OCI-LY7 (cell line): ENCODE data around the gene MEGF8. TPM values are rescaled to one million over a fixed set of nuclear protein-coding genes. Genes with fewer than 3 reads are reported as not detected.

Source experiments
- BruUV-seq: library from RNA; stranded (reverse); fragments of 400-500 nt; replicated peaks from 2 replicates; lab custom pipeline; 2021; lab: Mats Ljungman, UMichigan
- CTCF ChIA-PET: fragments of 300-600 bp; sonication (Branson Sonifier 250); formaldehyde crosslinking; loops from one replicate; lab custom pipeline; 2022; ENCODE audit warnings: antibody characterized with exemption; ENCODE audit not compliant: unreplicated experiment; lab: Charles Lee
- POLR2A ChIA-PET: fragments of 300-600 bp; sonication (Branson Sonifier 250); formaldehyde crosslinking; loops from one replicate; lab custom pipeline; 2022; ENCODE audit warnings: antibody characterized with exemption; lab: Charles Lee
- DNase-seq: peaks from one replicate; pipeline ENCODE4 v3.0.0-alpha.2; 2015; ENCODE audit warnings: low spot score
- H2AFZ ChIP-seq: fragments of 200-600 bp; sonication (generic), shearing (Covaris generic); 2 replicates; pipeline ENCODE4 v1.6.1; 2014; ENCODE audit warnings: mild to moderate bottlenecking, antibody characterized with exemption, low read length, moderate library complexity
- H3K27ac ChIP-seq: fragments of 200-600 bp; sonication (generic); 2 replicates; pipeline ENCODE4 v1.5.1; 2014; ENCODE audit warnings: mixed run types, low read depth, mild to moderate bottlenecking, moderate library complexity, low read length, inconsistent platforms; ENCODE audit not compliant: poor library complexity, severe bottlenecking
- H3K36me3 ChIP-seq: fragments of 200-600 bp; sonication (generic); 2 replicates; pipeline ENCODE4 v1.6.1; 2014; ENCODE audit warnings: mild to moderate bottlenecking, antibody characterized with exemption, low read length, moderate library complexity, mixed read lengths; ENCODE audit not compliant: insufficient read depth
- H3K4me1 ChIP-seq: fragments of 200-600 bp; sonication (generic); 2 replicates; pipeline ENCODE4 v1.5.1; 2014; ENCODE audit warnings: mild to moderate bottlenecking, low read length; ENCODE audit not compliant: insufficient read depth, poor library complexity, severe bottlenecking
- H3K4me2 ChIP-seq: fragments of 200-600 bp; sonication (generic); 2 replicates; pipeline ENCODE4 v1.6.1; 2014; ENCODE audit warnings: mild to moderate bottlenecking, low read length
- H3K4me3 ChIP-seq: fragments of 200-600 bp; sonication (generic); 2 replicates; pipeline ENCODE4 v1.5.1; 2014; ENCODE audit warnings: mild to moderate bottlenecking, low read depth, low read length; ENCODE audit not compliant: poor library complexity, severe bottlenecking
- H3K79me2 ChIP-seq: fragments of 200-600 bp; sonication (generic); 2 replicates; pipeline ENCODE4 v1.6.1; 2016; ENCODE audit warnings: low read depth, mild to moderate bottlenecking, low read length, moderate library complexity, mixed read lengths; ENCODE audit not compliant: insufficient read depth
- H3K9me2 ChIP-seq: fragments of 200-600 bp; sonication (generic); 2 replicates; pipeline ENCODE4 v1.6.1; 2016; ENCODE audit warnings: mild to moderate bottlenecking, low read length, mixed read lengths; ENCODE audit not compliant: insufficient read depth
- H3K9me3 ChIP-seq: fragments of 200-600 bp; sonication (generic); 2 replicates; pipeline ENCODE4 v1.6.1; 2014; ENCODE audit warnings: mild to moderate bottlenecking, mixed run types, low read length, mixed read lengths
- H4K20me1 ChIP-seq: fragments of 200-600 bp; sonication (generic); 2 replicates; pipeline ENCODE4 v1.6.1; 2014; ENCODE audit warnings: mild to moderate bottlenecking, antibody characterized with exemption, low read length, moderate library complexity, mixed read lengths; ENCODE audit not compliant: insufficient read depth
- EZH2phosphoT487 ChIP-seq: fragments of 200-600 bp; sonication (generic); IDR thresholded peaks from 2 replicates; pipeline ENCODE4 v1.6.1; 2018; ENCODE audit warnings: low read depth, borderline replicate concordance, mild to moderate bottlenecking, mixed run types, antibody characterized with exemption, low read length, moderate library complexity, mixed read lengths
- intact Hi-C: fragments of 100-400 bp; cut with micrococcal nuclease; formaldehyde crosslinking; loops from one replicate; pipeline ENCODE4 v1.10.0; 2022; ENCODE audit not compliant: unreplicated experiment
- total RNA-seq, 2 experiments: library from RNA; depleted of rRNA in 1 of 2; stranded (reverse); fragments of >200 nt in 1 of 2; shearing (Covaris generic) in 1 of 2; gene quantifications; 2 replicates each; pipeline ENCODE4 v1.2.3, GENCODE V29; 2014 to 2022
- TF ChIP-seq, protein P1 (sequence below): fragments of 200-600 bp; sonication (generic); conservative IDR thresholded peaks from 2 replicates; pipeline ENCODE4 v1.5.1; 2014; ENCODE audit warnings: mild to moderate bottlenecking, antibody characterized with exemption, low read length, moderate library complexity, mixed read lengths

Gene MEGF8
- total RNA-seq, 2 experiments from 2014 or later, result 10.5 to 14.7 TPM

DNA sequence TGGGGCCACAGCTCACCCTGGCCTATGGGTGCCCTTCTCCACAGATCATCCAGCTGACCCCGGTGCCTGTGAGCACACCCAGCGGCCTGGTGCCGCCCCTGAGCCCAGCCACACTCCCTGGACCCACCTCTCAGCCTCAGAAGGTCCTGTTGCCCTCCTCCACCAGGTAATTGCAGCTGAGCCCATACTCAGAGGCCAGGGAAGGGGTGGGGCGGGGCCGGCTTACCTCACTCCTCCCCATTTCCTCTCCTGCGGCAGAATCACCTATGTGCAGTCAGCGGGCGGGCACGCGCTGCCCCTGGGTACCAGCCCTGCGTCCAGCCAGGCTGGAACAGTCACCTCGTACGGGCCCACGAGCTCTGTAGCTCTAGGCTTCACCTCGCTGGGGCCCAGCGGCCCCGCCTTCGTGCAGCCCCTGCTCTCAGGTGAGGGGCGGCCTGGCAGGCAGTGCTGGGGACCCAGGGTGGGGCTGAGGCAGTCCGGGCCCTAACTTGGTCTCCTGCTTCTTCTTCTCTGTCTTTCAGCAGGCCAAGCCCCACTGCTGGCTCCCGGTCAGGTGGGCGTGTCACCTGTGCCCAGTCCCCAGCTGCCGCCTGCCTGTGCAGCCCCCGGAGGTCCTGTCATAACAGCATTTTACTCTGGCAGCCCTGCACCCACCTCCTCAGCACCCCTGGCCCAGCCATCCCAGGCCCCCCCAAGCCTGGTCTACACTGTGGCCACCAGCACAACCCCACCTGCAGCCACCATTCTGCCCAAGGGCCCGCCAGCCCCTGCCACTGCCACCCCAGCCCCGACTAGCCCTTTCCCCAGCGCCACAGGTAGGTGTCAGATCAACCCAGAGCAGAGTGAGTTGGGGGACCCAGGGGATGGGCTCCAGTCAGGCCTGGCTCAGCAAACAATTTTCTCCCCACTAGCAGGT lies 33.1 kb upstream of the MEGF8 start:
- H3K27ac ChIP-seq, result no peak overlapping the region
- TF ChIP-seq, protein P1, sequence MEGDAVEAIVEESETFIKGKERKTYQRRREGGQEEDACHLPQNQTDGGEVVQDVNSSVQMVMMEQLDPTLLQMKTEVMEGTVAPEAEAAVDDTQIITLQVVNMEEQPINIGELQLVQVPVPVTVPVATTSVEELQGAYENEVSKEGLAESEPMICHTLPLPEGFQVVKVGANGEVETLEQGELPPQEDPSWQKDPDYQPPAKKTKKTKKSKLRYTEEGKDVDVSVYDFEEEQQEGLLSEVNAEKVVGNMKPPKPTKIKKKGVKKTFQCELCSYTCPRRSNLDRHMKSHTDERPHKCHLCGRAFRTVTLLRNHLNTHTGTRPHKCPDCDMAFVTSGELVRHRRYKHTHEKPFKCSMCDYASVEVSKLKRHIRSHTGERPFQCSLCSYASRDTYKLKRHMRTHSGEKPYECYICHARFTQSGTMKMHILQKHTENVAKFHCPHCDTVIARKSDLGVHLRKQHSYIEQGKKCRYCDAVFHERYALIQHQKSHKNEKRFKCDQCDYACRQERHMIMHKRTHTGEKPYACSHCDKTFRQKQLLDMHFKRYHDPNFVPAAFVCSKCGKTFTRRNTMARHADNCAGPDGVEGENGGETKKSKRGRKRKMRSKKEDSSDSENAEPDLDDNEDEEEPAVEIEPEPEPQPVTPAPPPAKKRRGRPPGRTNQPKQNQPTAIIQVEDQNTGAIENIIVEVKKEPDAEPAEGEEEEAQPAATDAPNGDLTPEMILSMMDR, result no peak
- no peak for TF ChIP-seq EZH2phosphoT487
- ChIA-PET CTCF (no interaction called here), POLR2A (interaction anchor here (0.6 kb wide), 1 partner anchor 32 kb away, joined by 3 read pairs; no protein-coding TSS in a partner anchor)
- no TSS peak for BruUV-seq
- intact Hi-C loops, result no loop called here
- H3K4me2 ChIP-seq, result no peak overlapping the region
- no peaks in the 10 kb centered on the region for H3K9me3 ChIP-seq
- H2AFZ ChIP-seq, result no peak overlapping the region
- H3K4me1 ChIP-seq, result no peaks in the 10 kb centered on the region
- DNase-seq, result no peak
- no peaks in the 10 kb centered on the region for H4K20me1 ChIP-seq
- no peak overlapping the region for H3K4me3 ChIP-seq
- peaks cover 97% of the 10 kb centered on the region for H3K36me3 ChIP-seq
- no peaks in the 10 kb centered on the region for H3K79me2 ChIP-seq
- no peaks in the 10 kb centered on the region for H3K9me2 ChIP-seq

DNA sequence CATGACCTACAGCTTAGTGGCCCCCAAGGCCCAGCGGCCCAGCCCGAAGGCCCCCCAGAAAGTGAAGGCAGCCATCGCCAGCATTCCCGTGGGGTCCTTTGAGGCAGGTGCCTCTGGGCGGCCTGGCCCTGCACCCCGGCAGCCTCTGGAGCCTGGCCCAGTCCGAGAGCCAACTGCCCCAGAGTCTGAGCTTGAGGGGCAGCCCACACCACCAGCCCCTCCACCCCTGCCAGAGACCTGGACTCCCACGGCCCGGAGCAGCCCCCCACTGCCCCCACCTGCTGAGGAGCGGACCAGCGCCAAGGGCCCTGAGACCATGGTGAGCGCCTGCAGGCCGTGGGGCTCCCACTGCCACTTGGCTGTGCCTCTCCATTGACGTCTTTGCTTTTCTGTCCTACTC lies 32.5 kb upstream of the MEGF8 start:
- no peaks in the 10 kb centered on the region for H4K20me1 ChIP-seq
- no peak overlapping the region for H2AFZ ChIP-seq
- TF ChIP-seq, protein P1, result no peak
- TF ChIP-seq EZH2phosphoT487, result no peak
- ChIA-PET POLR2A (no interaction called here), CTCF (no interaction called here)
- intact Hi-C loops, result no loop called here
- BruUV-seq, result no TSS peak
- H3K4me1 ChIP-seq, result no peaks in the 10 kb centered on the region
- H3K27ac ChIP-seq, result no peak overlapping the region
- H3K4me3 ChIP-seq, result no peak overlapping the region
- H3K9me3 ChIP-seq, result no peaks in the 10 kb centered on the region
- H3K9me2 ChIP-seq, result no peaks in the 10 kb centered on the region
- no peak for DNase-seq
- no peaks in the 10 kb centered on the region for H3K79me2 ChIP-seq
- H3K36me3 ChIP-seq, result peaks cover 90% of the 10 kb centered on the region
- H3K4me2 ChIP-seq, result no peak overlapping the region

DNA sequence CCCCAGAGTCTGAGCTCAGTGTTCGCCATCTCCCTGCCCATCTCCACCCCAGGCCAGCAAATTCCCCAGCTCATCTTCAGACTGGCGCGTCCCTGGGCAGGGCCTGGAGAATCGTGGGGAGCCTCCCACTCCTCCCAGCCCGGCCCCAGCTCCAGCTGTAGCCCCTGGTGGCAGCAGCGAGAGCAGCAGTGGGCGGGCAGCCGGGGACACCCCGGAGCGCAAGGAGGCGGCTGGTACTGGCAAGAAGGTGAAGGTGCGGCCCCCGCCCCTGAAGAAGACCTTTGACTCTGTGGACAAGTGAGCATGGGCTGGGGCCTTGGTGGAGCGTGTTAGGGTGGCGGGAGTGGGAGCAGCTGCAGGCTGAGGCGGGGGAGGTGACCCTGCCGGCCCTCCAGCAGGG lies 31.9 kb upstream of the MEGF8 start:
- Histone ChIP-seq H3K9me3 (no peaks in the 10 kb centered on the region), H3K79me2 (no peaks in the 10 kb centered on the region), H3K4me2 (no peak overlapping the region), H3K27ac (no peak overlapping the region), H3K36me3 (peaks cover 84% of the 10 kb centered on the region), H3K4me1 (no peaks in the 10 kb centered on the region), H4K20me1 (no peaks in the 10 kb centered on the region), H3K4me3 (no peak overlapping the region), H3K9me2 (no peaks in the 10 kb centered on the region), H2AFZ (no peak overlapping the region)
- BruUV-seq, result no TSS peak
- intact Hi-C loops, result no loop called here
- no peak for DNase-seq
- TF ChIP-seq EZH2phosphoT487, result no peak
- POLR2A ChIA-PET, result no interaction called here
- CTCF ChIA-PET, result no interaction called here
